ENCODE results near the gene PELI2. TPM values are rescaled to one million over a fixed set of nuclear protein-coding genes. Genes with fewer than 3 reads are reported as not detected.

The PELI2 gene
- total RNA-seq, 1 experiment from 2014 or later: 2.0 TPM

DNA sequence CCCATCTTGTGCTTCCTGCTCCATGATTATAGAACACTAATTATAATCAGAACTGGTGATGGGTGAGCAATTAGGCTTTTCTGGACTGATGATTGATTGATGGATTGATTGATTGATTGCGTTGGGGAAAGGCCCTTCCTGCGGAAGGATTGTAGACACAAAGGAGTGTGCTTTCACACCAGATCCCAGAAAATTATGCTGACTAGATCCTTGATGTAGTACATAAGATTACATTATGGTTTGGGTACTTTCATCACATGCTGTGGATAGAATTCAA is 8.4 kb downstream of the PELI2 start:
- no peak for ATAC-seq
- BruUV-seq (replicated peaks): no TSS peak
- Histone ChIP-seq H3K36me3 (ENCODE audit: control insufficient read depth in 1 of 2, insufficient read depth in 2 of 2, low read length in 2 of 2) (no peaks in the 10 kb centered on the region), H3K79me2 (ENCODE audit: insufficient read depth, low read length) (no peaks in the 10 kb centered on the region), H4K20me1 (ENCODE audit: insufficient read depth) (no peaks in the 10 kb centered on the region), H3K4me2 (ENCODE audit: low read length) (no peak overlapping the region), H2AFZ (ENCODE audit: low read depth, low read length, poor library complexity, severe bottlenecking) (no peak overlapping the region), H3K27ac (ENCODE audit: low read depth, low read length) (no peak overlapping the region), H3K9me2 (ENCODE audit: insufficient read depth) (no peaks in the 10 kb centered on the region), H3K9me3 (ENCODE audit: control insufficient read depth in 1 of 2, insufficient read depth in 1 of 2, low read depth in 1 of 2, low read length in 2 of 2) (no peaks in the 10 kb centered on the region), H3K27me3 (ENCODE audit: insufficient read depth, low read length) (peaks cover 82% of the 10 kb centered on the region), H3K4me3 (replicated peaks in 1 of 2; ENCODE audit: low read depth in 1 of 2, low read length in 2 of 2) (no peak overlapping the region), H3K4me1 (ENCODE audit: control insufficient read depth in 1 of 2, insufficient read depth in 2 of 2, low read length in 2 of 2) (no peaks in the 10 kb centered on the region), H3K9ac (ENCODE audit: low read length) (no peak overlapping the region)
- ChIA-PET RAD21 (ENCODE audit: low non-redundant PET in 1 of 2, low total read pairs in 2 of 2, uncharacterized antibody in 2 of 2, unreplicated experiment in 2 of 2) (no interaction called here), CTCF (no interaction called here), POLR2A (interaction anchor here (0.9 kb wide), 1 partner anchor 8 kb away, joined by 3 read pairs; the partner anchor contains the start of gene PELI2)
- TF ChIP-seq REST (IDR thresholded peaks at IDR 0.05; ENCODE audit: low read depth) (no peak), ATF3 (IDR thresholded peaks at IDR 0.05) (no peak), SP1 (IDR thresholded peaks at IDR 0.05; ENCODE audit: low read depth) (no peak), RAD21 (IDR thresholded peaks at IDR 0.05; ENCODE audit: low read depth) (no peak), CEBPB (IDR thresholded peaks at IDR 0.05; ENCODE audit: low read depth) (no peak), CTCF (IDR thresholded peaks at IDR 0.05 in 2 of 3, conservative IDR thresholded peaks at IDR 0.05 in 1 of 3; ENCODE audit: borderline replicate concordance in 1 of 3, insufficient read depth in 1 of 3, low read depth in 2 of 3, low read length in 2 of 3) (no peak)
- intact Hi-C loops (cut with micrococcal nuclease): no loop called here
- no peak for DNase-seq (ENCODE audit: low read depth, low spot score)
